WERI-Rb-1 (cell line): Measurements from ENCODE around the gene BCAS3.

Experiments
- DNase-seq: peaks from one replicate; pipeline ENCODE4 v3.0.0-alpha.2; 2020
- H3K27ac ChIP-seq: fragments of 250-450 bp; sonication (Bioruptor Pico); 2 replicates; pipeline ENCODE4 v1.5.1; 2020; ENCODE audit warnings: mild to moderate bottlenecking, moderate library complexity
- H3K27me3 ChIP-seq: fragments of 250-450 bp; sonication (Bioruptor Pico); 2 replicates; pipeline ENCODE4 v1.5.1; 2021; ENCODE audit warnings: mild to moderate bottlenecking, low read depth, moderate library complexity; ENCODE audit not compliant: insufficient read depth, severe bottlenecking
- H3K36me3 ChIP-seq: fragments of 250-450 bp; sonication (Bioruptor Pico); 2 replicates; pipeline ENCODE4 v1.5.1; 2020; ENCODE audit warnings: mild to moderate bottlenecking, moderate library complexity
- H3K4me3 ChIP-seq: 2 replicates; pipeline ENCODE4 v1.5.1; 2011; ENCODE audit warnings: low read depth, mild to moderate bottlenecking, control low read depth, low read length
- H3K9me3 ChIP-seq: fragments of 250-450 bp; sonication (Bioruptor Pico); 2 replicates; pipeline ENCODE4 v1.5.1; 2021; ENCODE audit warnings: mild to moderate bottlenecking, moderate library complexity; ENCODE audit not compliant: severe bottlenecking
- CTCF ChIP-seq: IDR thresholded peaks from 2 replicates; pipeline ENCODE4 v1.5.1; 2011; ENCODE audit warnings: low read depth, mild to moderate bottlenecking, control low read depth, inconsistent platforms, low read length

The BCAS3 gene

DNA sequence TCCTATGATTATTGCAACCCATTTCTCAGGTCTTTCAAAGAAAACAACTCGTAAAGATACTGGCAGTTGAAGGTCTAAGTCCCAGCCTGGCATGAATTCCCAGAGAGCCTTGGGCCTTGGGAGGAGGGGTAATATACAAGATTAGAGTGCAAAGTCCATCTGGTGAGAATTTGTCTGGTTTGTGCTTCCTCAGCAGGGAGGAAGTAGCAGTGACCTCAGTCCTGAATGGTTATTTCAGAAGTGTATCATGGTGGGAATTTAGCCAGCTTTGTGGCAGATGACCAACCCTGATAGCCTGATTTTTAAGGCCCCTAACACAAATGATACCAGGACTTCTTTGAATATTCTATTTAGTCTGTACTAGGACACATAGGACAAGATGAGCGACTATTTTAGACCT lies 570.7 kb downstream of the BCAS3 start:
- peak; percentile 27 for DNase-seq
- Histone ChIP-seq H3K27me3 (no peaks in the 10 kb centered on the region), H3K36me3 (no peaks in the 10 kb centered on the region), H3K9me3 (no peaks in the 10 kb centered on the region), H3K4me3 (no peak overlapping the region), H3K27ac (no peak overlapping the region)
- TF ChIP-seq CTCF = no peak

GRCh38 chr17:61249649-61250299 lies 572.1 kb downstream of the BCAS3 start:
- Histone ChIP-seq H3K4me3 (no peak overlapping the region), H3K36me3 (no peaks in the 10 kb centered on the region), H3K9me3 (no peaks in the 10 kb centered on the region), H3K27ac (no peak overlapping the region), H3K27me3 (no peaks in the 10 kb centered on the region)
- DNase-seq = no peak
- no peak for TF ChIP-seq CTCF

DNA sequence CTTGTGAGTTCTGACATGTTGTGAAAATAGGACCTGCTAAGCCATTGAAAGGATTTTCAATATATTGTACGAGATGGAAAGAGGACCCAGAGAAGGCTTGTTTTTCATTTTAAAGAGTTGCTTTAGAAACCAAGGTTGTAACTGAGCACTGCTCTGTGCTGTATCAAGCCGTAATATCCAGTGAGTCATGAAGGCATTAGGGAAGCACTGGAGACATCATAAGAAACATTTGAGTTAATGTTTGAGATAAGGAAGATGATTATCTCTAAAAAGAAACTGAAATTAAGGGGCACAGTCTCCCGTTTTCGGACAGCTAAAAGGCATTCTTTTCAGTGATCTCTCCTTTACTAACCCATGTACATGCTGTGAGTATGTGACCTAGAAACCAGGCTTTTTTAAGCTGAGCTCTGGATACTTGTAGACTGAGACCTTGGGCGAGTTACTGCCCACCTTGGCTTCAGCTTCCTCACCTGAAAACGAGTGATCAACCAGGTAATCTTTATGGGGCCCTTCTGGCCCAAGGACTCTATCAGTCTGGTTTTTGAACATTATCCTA lies 572.8 kb downstream of the BCAS3 start:
- no peak overlapping the region for H3K27ac ChIP-seq
- DNase-seq = no peak
- H3K4me3 ChIP-seq = no peak overlapping the region
- H3K36me3 ChIP-seq = no peaks in the 10 kb centered on the region
- H3K27me3 ChIP-seq = no peaks in the 10 kb centered on the region
- no peak for TF ChIP-seq CTCF
- H3K9me3 ChIP-seq = no peaks in the 10 kb centered on the region

- Histone ChIP-seq H3K9me3 (no peaks in the 10 kb centered on the region), H3K27me3 (no peaks in the 10 kb centered on the region), H3K27ac (no peak overlapping the region), H3K4me3 (no peak overlapping the region), H3K36me3 (no peaks in the 10 kb centered on the region)
- no peak for DNase-seq
- TF ChIP-seq CTCF = no peak
Measured at GRCh38 chr17:61251939-61252865, 574.6 kb downstream of the BCAS3 start.

GRCh38 chr17:61253362-61253761 lies 575.7 kb downstream of the BCAS3 start:
- no peaks in the 10 kb centered on the region for H3K27me3 ChIP-seq
- H3K27ac ChIP-seq = no peak overlapping the region
- no peak overlapping the region for H3K4me3 ChIP-seq
- H3K9me3 ChIP-seq = no peaks in the 10 kb centered on the region
- no peak for DNase-seq
- no peak for TF ChIP-seq CTCF
- H3K36me3 ChIP-seq = no peaks in the 10 kb centered on the region
